ENCODE data around the gene DENND1B.
"Not testable (repeated sequence)": the region's sequence is repeated elsewhere in the genome, so short reads cannot be mapped to it uniquely, and the experiment has no call there.

The DENND1B gene

GRCh38 chr1:197622371-197622770 is 152.9 kb downstream of the DENND1B start:
- no peak for DNase-seq (ENCODE audit: low read depth)

GRCh38 chr1:197621761-197622160 is 153.5 kb downstream of the DENND1B start:
- no peak for DNase-seq (ENCODE audit: low read depth)

- no peak for DNase-seq (ENCODE audit: low read depth)
These were observed 154.5 kb downstream of the DENND1B start for GRCh38 chr1:197620714-197621163.

- DNase-seq (ENCODE audit: low read depth) = peak; percentile 2
These were observed 156.2 kb downstream of the DENND1B start for GRCh38 chr1:197619008-197619640.

GRCh38 chr1:197618061-197618460 is 157.2 kb downstream of the DENND1B start:
- no peak for DNase-seq (ENCODE audit: low read depth)

DNA sequence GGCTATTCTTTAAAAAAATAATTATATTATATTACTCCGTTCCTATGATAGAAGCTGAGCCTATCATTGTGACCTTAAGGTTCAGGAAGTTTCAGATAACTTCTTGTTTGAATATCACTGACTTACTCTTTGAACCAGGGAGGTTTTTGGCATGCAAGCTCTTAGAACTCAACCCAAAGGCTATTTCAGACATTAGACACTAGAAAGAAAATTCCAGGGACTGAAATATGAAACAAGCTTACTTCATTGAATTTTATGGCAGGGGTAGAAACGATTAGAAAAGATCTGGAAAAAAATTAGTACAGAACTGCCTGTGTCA is 159.6 kb downstream of the DENND1B start:
- DNase-seq (ENCODE audit: low read depth) = no peak

GRCh38 chr1:197614916-197615692 is 160.2 kb downstream of the DENND1B start:
- peak; percentile 3 for DNase-seq (ENCODE audit: low read depth)

DNA sequence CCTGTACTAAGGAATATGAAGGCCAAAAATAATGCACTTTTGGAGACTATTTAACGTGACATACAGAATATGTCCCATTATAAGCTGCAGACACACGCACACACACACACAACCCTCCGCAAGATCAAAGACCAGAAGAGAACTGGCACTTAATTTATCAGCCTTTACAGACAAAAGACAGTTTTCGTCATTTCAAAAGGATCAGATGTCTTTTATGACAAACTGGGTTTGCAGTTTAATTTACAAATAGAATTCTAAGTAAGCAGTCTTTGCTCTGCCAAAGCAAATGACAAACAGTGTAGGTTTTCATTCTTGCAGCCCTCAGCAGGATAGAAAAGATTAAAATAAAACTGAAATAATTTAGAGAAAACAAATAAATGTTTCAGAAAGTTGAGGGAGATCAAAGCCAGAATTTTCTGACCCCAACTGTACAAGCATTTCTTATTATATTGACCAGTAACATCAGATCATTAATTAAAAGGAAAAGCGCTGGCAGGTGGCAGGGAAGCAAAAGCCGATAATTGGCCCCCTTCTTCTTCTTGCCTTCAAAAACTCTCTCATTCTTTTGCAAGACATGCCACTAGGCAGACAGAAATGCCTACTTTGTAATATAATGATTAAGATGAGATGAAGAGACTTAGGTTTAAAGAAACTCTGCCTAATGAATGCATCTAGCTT is 169.0 kb downstream of the DENND1B start:
- DNase-seq (ENCODE audit: low read depth) = no peak

GRCh38 chr1:197604302-197604701 is 171.0 kb downstream of the DENND1B start:
- no peak for DNase-seq (ENCODE audit: low read depth)

GRCh38 chr1:197600751-197601150 is 174.5 kb downstream of the DENND1B start:
- no peak for DNase-seq (ENCODE audit: low read depth)

DNA sequence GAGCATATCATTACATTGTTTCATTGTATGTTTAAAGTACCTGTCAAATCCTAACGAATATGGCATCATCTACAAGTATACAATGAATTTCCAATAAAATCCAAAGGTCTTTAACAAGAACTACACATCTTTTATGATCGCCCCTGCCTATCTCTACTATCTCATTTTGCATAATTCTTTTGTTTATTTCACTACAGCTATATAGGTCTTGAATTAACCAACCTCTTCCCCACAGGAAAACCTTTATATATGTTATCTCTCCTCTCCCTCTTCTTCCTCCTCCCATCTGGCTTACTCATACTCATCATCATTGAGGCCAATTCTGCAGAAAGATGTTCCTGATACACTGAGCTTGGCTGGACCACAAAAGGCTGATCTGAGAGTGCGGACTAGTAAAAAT is 175.5 kb downstream of the DENND1B start:
- no peak for DNase-seq (ENCODE audit: low read depth)

DNA sequence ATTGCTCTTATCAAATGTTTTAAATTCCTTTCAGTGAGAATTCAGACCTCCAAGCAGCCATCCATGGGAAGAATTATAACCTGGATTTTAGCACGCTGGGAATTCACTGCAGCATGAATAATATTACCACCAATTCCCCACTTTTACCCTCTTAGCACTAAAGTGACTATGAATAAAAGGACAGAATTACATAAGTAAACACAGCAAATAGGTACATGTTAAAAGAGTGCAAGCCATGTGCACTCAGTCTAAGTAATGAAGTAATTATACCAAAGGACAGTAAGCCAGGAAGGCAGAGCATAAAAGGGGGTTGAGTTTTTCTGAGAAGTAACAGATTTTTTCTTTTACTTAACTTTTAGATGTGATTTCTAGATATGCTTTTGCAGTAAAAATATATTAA is 176.3 kb downstream of the DENND1B start:
- no peak for DNase-seq (ENCODE audit: low read depth)

GRCh38 chr1:197595304-197595904 is 179.9 kb downstream of the DENND1B start:
- no peak for DNase-seq (ENCODE audit: low read depth)

- DNase-seq (ENCODE audit: low read depth) = no peak
These were observed 184.6 kb downstream of the DENND1B start for GRCh38 chr1:197590687-197591086.

DNA sequence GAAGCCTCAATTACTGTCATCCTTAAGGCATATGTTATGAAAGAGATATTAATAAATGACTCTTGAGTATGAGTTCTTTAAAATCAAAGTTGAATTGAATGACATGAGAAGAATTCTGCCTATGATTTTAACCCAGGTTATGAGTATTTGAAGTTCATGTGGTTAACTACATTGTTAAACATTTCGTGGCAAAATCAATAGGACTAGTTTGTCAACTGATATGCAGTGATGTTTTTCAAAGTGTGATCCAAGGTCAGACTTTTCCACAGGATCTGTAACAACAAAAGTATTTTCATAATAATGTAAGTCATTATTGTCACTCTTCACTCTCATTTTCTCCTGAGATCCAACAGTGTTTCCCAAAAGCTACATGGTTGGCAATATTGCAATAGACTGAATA is 189.5 kb downstream of the DENND1B start:
- no peak for DNase-seq (ENCODE audit: low read depth)

- no peak for DNase-seq (ENCODE audit: low read depth)
These were observed 197.7 kb downstream of the DENND1B start for GRCh38 chr1:197577580-197577979.

DNA sequence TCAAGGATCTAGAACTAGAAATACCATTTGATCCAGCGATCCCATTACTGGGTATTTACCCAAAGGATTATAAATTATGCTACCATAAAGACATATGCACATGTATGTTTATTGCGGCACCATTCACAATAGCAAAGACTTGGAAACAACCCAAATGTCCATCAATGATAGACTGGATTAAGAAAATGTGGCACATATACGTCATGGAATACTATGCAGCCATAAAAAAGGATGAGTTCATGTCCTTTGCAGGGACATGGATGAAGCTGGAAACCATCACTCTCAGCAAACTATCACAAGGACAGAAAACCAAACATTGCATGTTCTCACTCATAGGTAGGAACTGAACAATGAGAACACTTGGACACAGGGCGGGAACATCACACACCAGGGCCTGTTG is 199.7 kb downstream of the DENND1B start:
- not testable (repeated sequence) for DNase-seq (ENCODE audit: low read depth)

- DNase-seq (ENCODE audit: low read depth) = no peak
These were observed 203.1 kb downstream of the DENND1B start for GRCh38 chr1:197572169-197572568.

GRCh38 chr1:197567442-197567841 is 207.8 kb downstream of the DENND1B start:
- no peak for DNase-seq (ENCODE audit: low read depth)

- no peak for DNase-seq (ENCODE audit: low read depth)
These were observed 214.2 kb downstream of the DENND1B start for GRCh38 chr1:197561041-197561440.

GRCh38 chr1:197559655-197560054 is 215.6 kb downstream of the DENND1B start:
- DNase-seq (ENCODE audit: low read depth) = no peak

GRCh38 chr1:197559244-197559643 is 216.0 kb downstream of the DENND1B start:
- DNase-seq (ENCODE audit: low read depth) = no peak

GRCh38 chr1:197557302-197557701 is 218.0 kb downstream of the DENND1B start:
- no peak for DNase-seq (ENCODE audit: low read depth)

All from GM04503 (cell line).